ENCODE measurements around the gene ZDHHC11.
"Not testable (repeated sequence)": the region's sequence is repeated elsewhere in the genome, so short reads cannot be mapped to it uniquely, and the experiment has no call there.

GRCh38 chr5:778421-778820 lies 72.4 kb downstream of the ZDHHC11 start:
- TF ChIP-seq CTCF, POLR2A (IDR thresholded peaks at IDR 0.05): not testable (repeated sequence)
